HG03108 (cell line): ENCODE data around the gene CDYL2.
A peak's percentile ranks its signal among the peaks of the same experiment; 100 is the strongest.
"Not testable (repeated sequence)": the region's sequence is repeated elsewhere in the genome, so short reads cannot be mapped to it uniquely, and the experiment has no call there.

Experiments
- ATAC-seq: cut with Tn5 transposase; IDR thresholded peaks from one replicate; pipeline ENCODE4 v1.9.1; 2021; ENCODE audit warnings: moderate library complexity; ENCODE audit not compliant: unreplicated experiment

Gene CDYL2

GRCh38 chr16:80672379-80672778, 132.0 kb downstream of the CDYL2 start:
- ATAC-seq = no peak

- ATAC-seq = peak; percentile 47
Measured at GRCh38 chr16:80671281-80671849, 133.0 kb downstream of the CDYL2 start.

GRCh38 chr16:80670170-80670865, 134.1 kb downstream of the CDYL2 start:
- ATAC-seq = no peak

- ATAC-seq = no peak
Measured at GRCh38 chr16:80669673-80670072, 134.7 kb downstream of the CDYL2 start.

- no peak for ATAC-seq
Measured at GRCh38 chr16:80667925-80668324, 136.5 kb downstream of the CDYL2 start.

- no peak for ATAC-seq
Measured at GRCh38 chr16:80667251-80667560, 137.2 kb downstream of the CDYL2 start.

- ATAC-seq = no peak
Measured at GRCh38 chr16:80666378-80667250, 137.8 kb downstream of the CDYL2 start.

GRCh38 chr16:80665356-80665755, 139.0 kb downstream of the CDYL2 start:
- ATAC-seq = no peak

GRCh38 chr16:80664786-80665185, 139.6 kb downstream of the CDYL2 start:
- ATAC-seq = no peak

- ATAC-seq = no peak
Measured at GRCh38 chr16:80664226-80664625, 140.2 kb downstream of the CDYL2 start.

GRCh38 chr16:80663078-80663477, 141.3 kb downstream of the CDYL2 start:
- ATAC-seq = no peak

GRCh38 chr16:80659865-80660264, 144.5 kb downstream of the CDYL2 start:
- ATAC-seq = no peak

- peak; percentile 94 for ATAC-seq
Measured at GRCh38 chr16:80656711-80657150, 147.7 kb downstream of the CDYL2 start.

- ATAC-seq = no peak
Measured at GRCh38 chr16:80656161-80656560, 148.2 kb downstream of the CDYL2 start.

GRCh38 chr16:80655751-80656150, 148.6 kb downstream of the CDYL2 start:
- no peak for ATAC-seq

GRCh38 chr16:80654094-80654862, 150.1 kb downstream of the CDYL2 start:
- no peak for ATAC-seq

- no peak for ATAC-seq
Measured at GRCh38 chr16:80652441-80652840, 152.0 kb downstream of the CDYL2 start.

GRCh38 chr16:80650281-80650680, 154.1 kb downstream of the CDYL2 start:
- ATAC-seq = not testable (repeated sequence)

- no peak for ATAC-seq
Measured at GRCh38 chr16:80640316-80640715, 164.1 kb downstream of the CDYL2 start.

GRCh38 chr16:80639636-80640035, 164.8 kb downstream of the CDYL2 start:
- ATAC-seq = no peak

- no peak for ATAC-seq
Measured at GRCh38 chr16:80637621-80638020, 166.8 kb downstream of the CDYL2 start.
